ENCODE measurements around the gene ZNF385C. TPM values are rescaled to one million over a fixed set of nuclear protein-coding genes. Genes with fewer than 3 reads are reported as not detected.

ZNF385C gene
- total and polyA plus RNA-seq, 2 of the 13 experiments (the other 11 are each of a cell fraction or from before 2014, with no cell fraction given): 2.3 to 6.1 TPM

DNA sequence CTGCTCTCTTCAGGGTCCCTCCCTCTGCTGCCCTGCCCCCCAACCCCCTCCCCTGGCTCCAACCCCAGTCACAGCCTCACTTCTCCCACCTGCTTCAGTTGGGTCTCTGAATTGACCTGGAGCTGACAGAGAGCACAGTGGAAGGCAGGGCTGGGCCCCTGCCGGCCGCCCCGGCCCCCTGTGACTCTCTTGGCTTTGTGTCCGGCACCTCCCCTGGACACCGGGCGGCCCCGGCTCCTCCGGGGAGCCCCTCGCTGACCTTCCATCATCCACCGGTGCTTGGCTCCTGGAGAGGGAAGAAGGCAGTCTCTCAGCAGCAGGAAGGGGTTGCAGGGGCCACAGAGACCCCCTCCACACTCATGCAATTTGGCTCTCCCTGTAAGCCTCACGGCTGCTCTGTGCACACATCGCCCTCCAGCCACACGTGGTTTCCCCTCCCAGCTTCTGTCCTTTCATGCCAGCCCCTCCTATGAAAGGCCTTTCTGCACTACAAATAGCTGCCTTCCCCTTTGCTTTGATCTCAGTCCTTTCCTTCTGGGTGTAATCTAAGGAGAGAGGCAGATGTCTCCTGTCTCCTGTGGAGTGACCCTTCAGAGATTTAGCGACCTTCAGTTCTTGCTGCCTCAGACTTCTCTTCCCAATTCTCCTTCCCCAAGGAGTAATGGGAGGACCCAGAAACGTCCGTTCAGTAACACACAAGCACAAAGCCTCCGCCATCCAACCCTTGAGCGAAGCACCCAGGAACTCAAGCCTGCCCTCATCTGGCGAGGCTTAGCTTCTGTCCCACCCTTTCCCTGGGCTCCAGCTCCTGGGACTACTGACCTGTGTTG, 70.1 kb downstream of the ZNF385C start (continued):
- TF ChIP-seq ZFP91 (CRISPR knock-in tag; IDR thresholded peaks at IDR 0.05; ENCODE audit: borderline replicate concordance): peak; percentile 76
- no peak for TF ChIP-seq POLR2AphosphoS5 (IDR thresholded peaks at IDR 0.05; ENCODE audit: low read depth, low read length)
- TF ChIP-seq, protein P1, sequence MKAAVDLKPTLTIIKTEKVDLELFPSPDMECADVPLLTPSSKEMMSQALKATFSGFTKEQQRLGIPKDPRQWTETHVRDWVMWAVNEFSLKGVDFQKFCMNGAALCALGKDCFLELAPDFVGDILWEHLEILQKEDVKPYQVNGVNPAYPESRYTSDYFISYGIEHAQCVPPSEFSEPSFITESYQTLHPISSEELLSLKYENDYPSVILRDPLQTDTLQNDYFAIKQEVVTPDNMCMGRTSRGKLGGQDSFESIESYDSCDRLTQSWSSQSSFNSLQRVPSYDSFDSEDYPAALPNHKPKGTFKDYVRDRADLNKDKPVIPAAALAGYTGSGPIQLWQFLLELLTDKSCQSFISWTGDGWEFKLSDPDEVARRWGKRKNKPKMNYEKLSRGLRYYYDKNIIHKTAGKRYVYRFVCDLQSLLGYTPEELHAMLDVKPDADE (CRISPR knock-in tag; IDR thresholded peaks at IDR 0.05): no peak
- TF ChIP-seq NR2F1 (CRISPR knock-in tag; IDR thresholded peaks at IDR 0.05): no peak
- no peak for TF ChIP-seq CREB1 (IDR thresholded peaks at IDR 0.05)
- TF ChIP-seq CREB1 (CRISPR knock-in tag; IDR thresholded peaks at IDR 0.05): no peak
- peak; percentile 83 for TF ChIP-seq ZNF350 (CRISPR knock-in tag; IDR thresholded peaks at IDR 0.05; ENCODE audit: borderline replicate concordance, low read depth)
- no peak for TF ChIP-seq ARNTL (CRISPR knock-in tag; IDR thresholded peaks at IDR 0.05)
- peak; percentile 77 for TF ChIP-seq KDM2A (CRISPR knock-in tag; IDR thresholded peaks at IDR 0.05; ENCODE audit: borderline replicate concordance, low read depth)
- TF ChIP-seq ZBTB38 (CRISPR knock-in tag; IDR thresholded peaks at IDR 0.05): no peak
- no peak for TF ChIP-seq ZSCAN12 (CRISPR knock-in tag; IDR thresholded peaks at IDR 0.05)
- TF ChIP-seq CEBPB (IDR thresholded peaks at IDR 0.05; ENCODE audit: borderline replicate concordance, low read depth, low read length): no peak
- peak; percentile 20; the same call in 1 of the 2 replicates for TF ChIP-seq ZBTB7B (CRISPR knock-in tag; IDR thresholded peaks at IDR 0.05)
- no peak for TF ChIP-seq HNRNPUL1 (IDR thresholded peaks at IDR 0.05; ENCODE audit: low read depth, low read length)
- TF ChIP-seq, protein P2, sequence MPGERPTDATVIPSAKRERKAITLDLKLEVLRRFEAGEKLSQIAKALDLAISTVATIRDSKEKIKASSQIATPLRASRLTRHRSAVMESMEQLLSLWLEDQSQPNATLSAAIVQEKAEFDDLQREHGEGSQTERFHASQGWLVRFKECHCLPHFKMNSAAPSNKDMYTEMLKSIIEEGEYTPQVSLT (CRISPR knock-in tag; IDR thresholded peaks at IDR 0.05; ENCODE audit: borderline replicate concordance, low read depth): no peak
- no peak for TF ChIP-seq SOX13 (IDR thresholded peaks at IDR 0.05)
- TF ChIP-seq SOX13 (CRISPR knock-in tag; conservative IDR thresholded peaks at IDR 0.05 in 1 of 2, IDR thresholded peaks at IDR 0.05 in 1 of 2): peak in 1 of 2 experiments; percentile 40; a peak in 1 of 4 replicates
- no peak for TF ChIP-seq ZC3H13 (CRISPR knock-in tag; IDR thresholded peaks at IDR 0.05)
- 0 out of 2 replicates have a peak, but pooled peaks have one; percentile 21 for TF ChIP-seq ZMYM4 (CRISPR knock-in tag; IDR thresholded peaks at IDR 0.05)
- TF ChIP-seq DR1 (CRISPR knock-in tag; IDR thresholded peaks at IDR 0.05): 0 out of 2 replicates have a peak, but pooled peaks have one; percentile 40
- TF ChIP-seq, protein P3, sequence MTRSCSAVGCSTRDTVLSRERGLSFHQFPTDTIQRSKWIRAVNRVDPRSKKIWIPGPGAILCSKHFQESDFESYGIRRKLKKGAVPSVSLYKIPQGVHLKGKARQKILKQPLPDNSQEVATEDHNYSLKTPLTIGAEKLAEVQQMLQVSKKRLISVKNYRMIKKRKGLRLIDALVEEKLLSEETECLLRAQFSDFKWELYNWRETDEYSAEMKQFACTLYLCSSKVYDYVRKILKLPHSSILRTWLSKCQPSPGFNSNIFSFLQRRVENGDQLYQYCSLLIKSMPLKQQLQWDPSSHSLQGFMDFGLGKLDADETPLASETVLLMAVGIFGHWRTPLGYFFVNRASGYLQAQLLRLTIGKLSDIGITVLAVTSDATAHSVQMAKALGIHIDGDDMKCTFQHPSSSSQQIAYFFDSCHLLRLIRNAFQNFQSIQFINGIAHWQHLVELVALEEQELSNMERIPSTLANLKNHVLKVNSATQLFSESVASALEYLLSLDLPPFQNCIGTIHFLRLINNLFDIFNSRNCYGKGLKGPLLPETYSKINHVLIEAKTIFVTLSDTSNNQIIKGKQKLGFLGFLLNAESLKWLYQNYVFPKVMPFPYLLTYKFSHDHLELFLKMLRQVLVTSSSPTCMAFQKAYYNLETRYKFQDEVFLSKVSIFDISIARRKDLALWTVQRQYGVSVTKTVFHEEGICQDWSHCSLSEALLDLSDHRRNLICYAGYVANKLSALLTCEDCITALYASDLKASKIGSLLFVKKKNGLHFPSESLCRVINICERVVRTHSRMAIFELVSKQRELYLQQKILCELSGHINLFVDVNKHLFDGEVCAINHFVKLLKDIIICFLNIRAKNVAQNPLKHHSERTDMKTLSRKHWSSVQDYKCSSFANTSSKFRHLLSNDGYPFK (CRISPR knock-in tag; IDR thresholded peaks at IDR 0.05; ENCODE audit: borderline replicate concordance): peak; percentile 77; the same call in 1 of the 2 replicates
